OCI-M2 (cell line): Measurements from ENCODE around the gene CFAP43.
A peak's percentile ranks its signal among the peaks of the same experiment; 100 is the strongest.

Source experiments
- DNase-seq: peaks from one replicate; lab custom pipeline; 2025; ENCODE audit not compliant: unreplicated experiment; lab: John Stamatoyannopoulos, UW

CFAP43 gene

DNA sequence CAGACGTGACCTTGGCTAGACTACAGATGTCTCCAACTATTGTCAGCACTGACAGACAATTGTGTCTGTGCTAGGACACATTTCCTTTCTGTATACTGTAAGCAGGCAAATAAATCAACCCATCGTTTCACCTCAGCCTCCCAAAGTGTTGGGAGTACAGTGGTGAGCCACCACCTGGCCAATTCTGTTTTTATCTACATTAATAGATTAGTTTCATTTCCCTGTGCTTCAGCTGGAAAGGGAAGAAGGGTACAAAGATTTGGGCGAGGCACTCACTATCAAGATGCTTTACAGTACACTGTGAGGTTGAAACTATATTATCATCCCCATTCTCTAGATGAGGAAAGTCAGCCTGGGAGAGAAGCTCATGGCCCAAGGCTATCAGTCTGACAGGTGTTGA lies 88.3 kb downstream of the CFAP43 start:
- DNase-seq, result no peak

DNA sequence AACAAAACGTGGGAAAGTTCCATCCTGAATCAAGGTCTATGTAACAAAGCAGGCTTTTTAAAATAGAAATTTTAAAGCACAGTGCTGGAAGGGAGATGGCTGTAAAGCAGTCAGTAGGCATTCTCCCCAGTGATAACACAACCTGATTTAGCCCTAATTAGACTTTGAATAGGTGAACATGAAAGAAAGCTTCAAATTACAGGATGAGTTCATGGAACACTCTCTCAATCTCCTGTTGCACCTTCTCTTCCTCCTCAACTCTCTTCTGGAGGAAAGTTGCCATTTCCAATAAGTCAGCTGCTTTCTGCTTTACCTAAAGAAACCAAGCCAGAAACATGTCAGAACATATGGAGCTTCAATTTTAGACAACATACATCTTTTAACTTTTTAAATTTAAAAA lies 90.1 kb downstream of the CFAP43 start:
- no peak for DNase-seq

DNA sequence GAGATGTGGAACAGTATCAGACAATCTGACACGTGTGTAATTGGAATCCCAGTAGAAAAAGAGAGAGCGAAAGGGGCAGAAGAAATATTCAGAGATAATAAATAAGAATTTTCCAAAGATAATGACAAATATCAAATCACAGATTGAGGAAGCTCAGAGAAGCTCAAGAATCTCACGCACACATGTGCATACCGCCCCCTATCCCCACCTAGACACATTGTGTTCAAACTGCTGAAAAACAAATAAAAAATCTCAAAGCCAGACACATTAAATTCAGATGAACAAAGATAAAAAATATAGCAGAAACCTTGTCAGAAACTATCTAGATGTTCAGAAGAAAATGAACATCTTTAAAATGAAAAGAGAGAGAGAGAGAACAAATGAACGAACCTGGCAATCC lies 92.9 kb downstream of the CFAP43 start:
- DNase-seq, result no peak

DNA sequence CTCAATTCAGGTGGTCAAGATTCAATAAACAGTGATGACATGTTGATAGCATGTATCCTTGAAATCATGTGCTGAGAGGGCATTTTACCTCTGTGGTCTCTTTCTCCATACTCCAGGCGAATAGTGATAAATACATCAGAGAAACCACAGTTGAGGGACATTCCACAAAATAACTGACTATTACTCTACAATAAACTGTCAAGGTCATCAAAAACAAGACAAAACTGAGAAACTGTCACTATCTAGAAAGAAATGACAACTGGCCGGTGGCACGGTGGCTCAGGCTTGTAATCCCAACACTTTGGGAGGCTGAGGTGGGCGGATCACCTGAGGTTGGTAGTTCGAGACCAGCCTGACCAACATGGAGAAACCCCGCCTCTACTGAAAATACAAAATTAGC lies 94.0 kb downstream of the CFAP43 start:
- DNase-seq, result no peak

- DNase-seq, result no peak
These were observed 102.1 kb downstream of the CFAP43 start for GRCh38 chr10:104130041-104130440.

- no peak for DNase-seq
These were observed 104.0 kb downstream of the CFAP43 start for GRCh38 chr10:104128214-104128613.

GRCh38 chr10:104127411-104127810 lies 104.8 kb downstream of the CFAP43 start:
- DNase-seq, result no peak

GRCh38 chr10:104123397-104123796 lies 108.8 kb downstream of the CFAP43 start:
- no peak for DNase-seq

GRCh38 chr10:104122225-104123107 lies 109.7 kb downstream of the CFAP43 start:
- no peak for DNase-seq

GRCh38 chr10:104121485-104122224 lies 110.5 kb downstream of the CFAP43 start, which contains the start of gene SFR1:
Gene SFR1 (plus strand): TSS chr10:104122171. CDS start chr10:104122184, 13 bp downstream.
- peak; percentile 80 for DNase-seq

GRCh38 chr10:104120903-104121484 lies 111.2 kb downstream of the CFAP43 start:
- DNase-seq, result peak; percentile 31

GRCh38 chr10:104120512-104120902 lies 111.7 kb downstream of the CFAP43 start:
- DNase-seq, result no peak

DNA sequence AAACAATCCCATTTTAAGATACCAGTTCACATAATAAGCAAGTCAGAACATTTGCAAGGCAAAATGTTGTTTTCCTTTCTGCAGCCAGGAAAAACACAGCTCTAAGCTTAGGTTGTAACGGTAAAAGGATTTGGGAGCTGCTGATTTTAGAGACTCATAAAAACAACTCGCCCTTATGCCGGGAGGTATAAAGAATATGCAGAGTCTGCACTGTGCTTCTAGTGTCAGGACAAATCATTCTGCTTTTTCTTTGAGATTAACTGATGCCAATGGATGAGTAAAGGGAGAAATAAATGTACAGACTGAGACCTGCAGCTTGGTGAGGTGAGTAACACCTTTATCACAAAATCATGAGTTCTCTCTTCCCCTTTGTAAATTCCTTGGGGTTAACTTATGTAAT lies 112.2 kb downstream of the CFAP43 start:
- no peak for DNase-seq

DNA sequence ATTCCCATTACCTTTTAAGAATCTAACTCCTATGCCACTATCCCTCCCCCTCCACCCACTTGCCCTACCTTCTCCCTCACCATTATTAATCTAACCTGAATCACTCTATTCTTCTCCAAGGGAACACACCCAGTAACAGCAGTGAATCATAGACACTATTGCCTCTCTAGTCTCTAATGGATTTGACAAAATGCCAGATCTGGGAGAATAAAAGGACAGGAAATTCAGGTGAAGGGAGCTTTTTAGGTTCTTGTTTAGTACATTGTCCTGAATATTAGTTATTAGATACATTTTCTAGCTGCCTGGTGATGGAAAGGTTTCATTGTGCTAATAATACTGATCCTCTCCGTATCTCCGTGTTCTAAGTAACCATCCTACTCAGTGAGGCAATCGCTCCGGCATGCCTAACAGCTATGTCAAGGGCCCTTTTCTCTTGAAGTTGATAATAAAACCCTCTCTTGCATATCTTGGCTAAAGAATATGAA lies 114.3 kb downstream of the CFAP43 start:
- DNase-seq, result no peak

- no peak for DNase-seq
These were observed 118.7 kb downstream of the CFAP43 start for GRCh38 chr10:104113376-104113956.

GRCh38 chr10:104109908-104110662 lies 122.1 kb downstream of the CFAP43 start:
- DNase-seq, result no peak

DNA sequence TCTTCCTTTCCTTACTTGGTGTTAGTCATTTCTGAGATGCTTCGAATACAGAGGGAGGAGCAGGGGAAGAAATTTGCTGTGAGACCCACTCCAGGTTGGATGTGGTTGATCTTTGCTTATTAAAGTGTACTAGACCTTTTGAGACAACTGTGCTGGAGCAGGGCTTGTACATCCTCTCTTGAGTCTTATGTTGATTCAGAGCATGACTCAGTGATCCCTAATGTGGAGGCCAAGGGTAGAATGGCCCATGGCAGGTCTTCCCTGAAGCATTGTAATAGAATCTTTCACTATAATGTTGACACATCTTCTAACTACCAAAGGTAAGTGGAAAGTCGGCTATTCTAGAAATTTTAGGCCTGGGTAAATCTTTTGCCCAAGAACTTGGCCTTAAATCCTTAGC lies 127.2 kb downstream of the CFAP43 start:
- DNase-seq, result no peak

- DNase-seq, result no peak
These were observed 127.7 kb downstream of the CFAP43 start for GRCh38 chr10:104104418-104104817.

GRCh38 chr10:104103956-104104355 lies 128.2 kb downstream of the CFAP43 start:
- no peak for DNase-seq

- no peak for DNase-seq
These were observed 130.3 kb downstream of the CFAP43 start for GRCh38 chr10:104101902-104102301.

DNA sequence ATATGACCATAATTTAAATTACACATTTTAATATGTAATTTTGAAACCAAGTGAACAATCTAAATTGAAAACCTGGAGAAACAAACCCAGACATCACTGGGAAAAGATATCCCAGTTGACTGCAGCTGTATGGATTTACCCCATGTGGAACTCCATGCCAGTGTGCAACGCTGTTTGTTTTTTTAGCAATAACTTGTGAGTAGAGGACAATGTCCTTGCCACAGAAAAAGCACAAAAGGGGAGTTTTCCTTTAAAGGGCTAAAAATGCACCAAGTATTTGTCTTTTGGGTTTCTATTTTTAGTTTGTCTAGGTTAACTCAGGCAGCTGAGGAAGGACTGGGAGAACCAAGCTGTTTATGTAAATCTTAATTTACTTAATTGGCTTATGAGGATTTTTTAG lies 131.4 kb downstream of the CFAP43 start:
- DNase-seq, result no peak
